Stimulated activated CD8-positive, alpha-beta memory T cell treated with anti-CD3 and anti-CD28 coated beads, Interleukin-7, amount 100 ng/mL, for 4 hours (primary cell): Measurements from ENCODE around the gene KCNA2.

Source experiments
- DNase-seq, 2 donors: peaks; one replicate each; pipeline ENCODE4 v3.0.0-alpha.2; 2020; ENCODE audit warnings: low read depth in 2 of 2

The KCNA2 gene

GRCh38 chr1:110602466-110602865 lies 3.7 kb downstream of the KCNA2 start:
- no peak for DNase-seq

GRCh38 chr1:110601332-110601731 lies 4.8 kb downstream of the KCNA2 start:
- no peak for DNase-seq

- DNase-seq = no peak
Measured at GRCh38 chr1:110600716-110601115, 5.4 kb downstream of the KCNA2 start.

- DNase-seq = no peak
Measured at GRCh38 chr1:110597966-110598365, 8.2 kb downstream of the KCNA2 start.

GRCh38 chr1:110596312-110596711 lies 9.8 kb downstream of the KCNA2 start:
- DNase-seq = no peak

- no peak for DNase-seq
Measured at GRCh38 chr1:110595353-110595710, 10.8 kb downstream of the KCNA2 start.

- DNase-seq = no peak
Measured at GRCh38 chr1:110594456-110595352, 11.5 kb downstream of the KCNA2 start.

- DNase-seq = no peak
Measured at GRCh38 chr1:110593902-110594301, 12.3 kb downstream of the KCNA2 start.

- DNase-seq = no peak
Measured at GRCh38 chr1:110591956-110592355, 14.2 kb downstream of the KCNA2 start.

- DNase-seq = no peak
Measured at GRCh38 chr1:110588991-110589390, 17.2 kb downstream of the KCNA2 start.

GRCh38 chr1:110588486-110588885 lies 17.7 kb downstream of the KCNA2 start:
- no peak for DNase-seq

- DNase-seq = no peak
Measured at GRCh38 chr1:110587906-110588305, 18.3 kb downstream of the KCNA2 start.

- DNase-seq = no peak
Measured at GRCh38 chr1:110585481-110585880, 20.7 kb downstream of the KCNA2 start.

GRCh38 chr1:110584045-110584444 lies 22.1 kb downstream of the KCNA2 start:
- no peak for DNase-seq

- no peak for DNase-seq
Measured at GRCh38 chr1:110583505-110583904, 22.7 kb downstream of the KCNA2 start.

GRCh38 chr1:110582378-110582777 lies 23.8 kb downstream of the KCNA2 start:
- no peak for DNase-seq

- DNase-seq = no peak
Measured at GRCh38 chr1:110581682-110582145, 24.4 kb downstream of the KCNA2 start.

- no peak for DNase-seq
Measured at GRCh38 chr1:110580244-110580643, 25.9 kb downstream of the KCNA2 start.

- DNase-seq = no peak
Measured at GRCh38 chr1:110579460-110579859, 26.7 kb downstream of the KCNA2 start.

- DNase-seq = no peak
Measured at GRCh38 chr1:110576441-110576840, 29.7 kb downstream of the KCNA2 start.

GRCh38 chr1:110573314-110573713 lies 32.8 kb downstream of the KCNA2 start:
- no peak for DNase-seq

GRCh38 chr1:110572751-110573150 lies 33.4 kb downstream of the KCNA2 start:
- no peak for DNase-seq

GRCh38 chr1:110570901-110571300 lies 35.3 kb downstream of the KCNA2 start:
- DNase-seq = no peak

- no peak for DNase-seq
Measured at GRCh38 chr1:110570307-110570706, 35.9 kb downstream of the KCNA2 start.
